ENCODE results near the gene ADAR. TPM values are rescaled to one million over a fixed set of nuclear protein-coding genes. Genes with fewer than 3 reads are reported as not detected.

ADAR gene
- total RNA-seq, 2 donors from 2014 or later = 115 to 125 TPM

GRCh38 chr1:154626456-154627256 is 18.7 kb upstream of the ADAR start:
- H3K9me3 ChIP-seq = no peaks in the 10 kb centered on the region
- TF ChIP-seq, protein P1, sequence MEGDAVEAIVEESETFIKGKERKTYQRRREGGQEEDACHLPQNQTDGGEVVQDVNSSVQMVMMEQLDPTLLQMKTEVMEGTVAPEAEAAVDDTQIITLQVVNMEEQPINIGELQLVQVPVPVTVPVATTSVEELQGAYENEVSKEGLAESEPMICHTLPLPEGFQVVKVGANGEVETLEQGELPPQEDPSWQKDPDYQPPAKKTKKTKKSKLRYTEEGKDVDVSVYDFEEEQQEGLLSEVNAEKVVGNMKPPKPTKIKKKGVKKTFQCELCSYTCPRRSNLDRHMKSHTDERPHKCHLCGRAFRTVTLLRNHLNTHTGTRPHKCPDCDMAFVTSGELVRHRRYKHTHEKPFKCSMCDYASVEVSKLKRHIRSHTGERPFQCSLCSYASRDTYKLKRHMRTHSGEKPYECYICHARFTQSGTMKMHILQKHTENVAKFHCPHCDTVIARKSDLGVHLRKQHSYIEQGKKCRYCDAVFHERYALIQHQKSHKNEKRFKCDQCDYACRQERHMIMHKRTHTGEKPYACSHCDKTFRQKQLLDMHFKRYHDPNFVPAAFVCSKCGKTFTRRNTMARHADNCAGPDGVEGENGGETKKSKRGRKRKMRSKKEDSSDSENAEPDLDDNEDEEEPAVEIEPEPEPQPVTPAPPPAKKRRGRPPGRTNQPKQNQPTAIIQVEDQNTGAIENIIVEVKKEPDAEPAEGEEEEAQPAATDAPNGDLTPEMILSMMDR (IDR thresholded peaks at IDR 0.05) = no peak
- intact Hi-C loops (cut with DNase I) = no loop called here
- no peaks in the 10 kb centered on the region for H3K36me3 ChIP-seq
- peak overlapping the region; percentile 97 for H3K4me3 ChIP-seq
- H3K27me3 ChIP-seq = no peaks in the 10 kb centered on the region
- peak overlapping the region; percentile 38 for H3K27ac ChIP-seq
- peak overlapping the region; percentile 81 to 82 for H3K9ac ChIP-seq (ENCODE audit: low read depth in 2 of 2, low read length in 2 of 2)
- H3K4me1 ChIP-seq = peaks cover 8% of the 10 kb centered on the region
- peak; percentile 25 for DNase-seq

- H3K27me3 ChIP-seq = no peaks in the 10 kb centered on the region
- H3K9me3 ChIP-seq = no peaks in the 10 kb centered on the region
- DNase-seq = no peak
- H3K36me3 ChIP-seq = no peaks in the 10 kb centered on the region
- intact Hi-C loops (cut with DNase I) = no loop called here
- no peak overlapping the region for H3K4me3 ChIP-seq
- no peak overlapping the region for H3K9ac ChIP-seq (ENCODE audit: low read depth in 2 of 2, low read length in 2 of 2)
- TF ChIP-seq, protein P1 (IDR thresholded peaks at IDR 0.05) = no peak
- H3K4me1 ChIP-seq = peaks cover 8% of the 10 kb centered on the region
- no peak overlapping the region for H3K27ac ChIP-seq
These were observed 17.0 kb upstream of the ADAR start for GRCh38 chr1:154624746-154625643.

DNA sequence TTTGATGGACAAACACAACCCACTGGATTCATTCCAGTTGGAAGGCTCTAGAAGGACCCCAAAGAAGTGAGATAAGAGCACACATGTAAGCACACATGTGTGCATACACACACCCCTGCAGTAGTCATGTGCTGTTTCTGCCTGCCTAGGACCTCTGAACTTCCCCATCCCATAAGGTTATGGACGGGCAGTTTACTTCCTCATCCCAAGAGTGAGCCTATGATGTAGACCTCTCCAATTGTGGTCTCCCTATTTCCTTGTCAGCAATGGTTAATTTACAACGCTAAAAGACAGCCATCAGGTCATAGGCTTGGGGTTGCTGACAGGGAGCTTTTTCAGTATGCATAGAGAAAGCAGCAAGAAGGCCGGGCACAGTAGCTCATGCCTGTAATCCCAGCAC is 15.4 kb upstream of the ADAR start:
- no peak for DNase-seq
- intact Hi-C loops (cut with DNase I) = no loop called here

DNA sequence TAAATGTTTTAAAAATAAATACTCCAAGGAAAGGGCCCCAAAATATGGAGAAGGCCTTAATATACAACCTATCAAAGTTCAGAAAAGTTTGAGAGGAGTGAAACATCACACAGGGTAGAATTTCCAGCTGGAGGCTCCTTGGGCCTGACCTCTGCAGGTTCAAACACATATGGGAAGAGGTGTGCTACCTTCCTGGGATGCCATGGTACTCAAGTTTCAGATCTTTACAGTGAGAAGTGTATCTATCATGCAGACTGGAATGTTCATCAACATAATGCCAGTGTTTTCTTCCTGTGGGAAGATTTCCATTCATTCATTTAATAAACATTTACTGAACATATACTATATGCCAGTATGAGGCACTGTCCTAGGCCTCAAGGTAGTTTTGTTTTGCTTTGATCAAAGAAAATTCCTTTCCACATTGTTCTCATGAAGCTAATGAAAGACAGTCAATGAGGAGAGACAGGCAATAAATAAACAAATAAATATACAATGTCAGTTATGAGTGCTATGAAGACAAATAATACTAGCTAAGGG is 14.6 kb upstream of the ADAR start:
- H3K9me3 ChIP-seq = no peaks in the 10 kb centered on the region
- H3K4me1 ChIP-seq = peaks cover 8% of the 10 kb centered on the region
- no peak overlapping the region for H3K4me3 ChIP-seq
- no peaks in the 10 kb centered on the region for H3K27me3 ChIP-seq
- intact Hi-C loops (cut with DNase I) = no loop called here
- DNase-seq = no peak
- H3K36me3 ChIP-seq = no peaks in the 10 kb centered on the region
- no peak overlapping the region for H3K9ac ChIP-seq (ENCODE audit: low read depth in 2 of 2, low read length in 2 of 2)
- TF ChIP-seq, protein P1 (IDR thresholded peaks at IDR 0.05) = no peak
- no peak overlapping the region for H3K27ac ChIP-seq

More for the DNA sequence above, 15.4 kb upstream of the ADAR start:
- TF ChIP-seq, protein P1 (IDR thresholded peaks at IDR 0.05) = no peak
- peaks cover 8% of the 10 kb centered on the region for H3K4me1 ChIP-seq
- no peak overlapping the region for H3K9ac ChIP-seq (ENCODE audit: low read depth in 2 of 2, low read length in 2 of 2)
- H3K27me3 ChIP-seq = no peaks in the 10 kb centered on the region
- no peak overlapping the region for H3K27ac ChIP-seq
- H3K4me3 ChIP-seq = no peak overlapping the region
- H3K36me3 ChIP-seq = no peaks in the 10 kb centered on the region
- no peaks in the 10 kb centered on the region for H3K9me3 ChIP-seq

DNA sequence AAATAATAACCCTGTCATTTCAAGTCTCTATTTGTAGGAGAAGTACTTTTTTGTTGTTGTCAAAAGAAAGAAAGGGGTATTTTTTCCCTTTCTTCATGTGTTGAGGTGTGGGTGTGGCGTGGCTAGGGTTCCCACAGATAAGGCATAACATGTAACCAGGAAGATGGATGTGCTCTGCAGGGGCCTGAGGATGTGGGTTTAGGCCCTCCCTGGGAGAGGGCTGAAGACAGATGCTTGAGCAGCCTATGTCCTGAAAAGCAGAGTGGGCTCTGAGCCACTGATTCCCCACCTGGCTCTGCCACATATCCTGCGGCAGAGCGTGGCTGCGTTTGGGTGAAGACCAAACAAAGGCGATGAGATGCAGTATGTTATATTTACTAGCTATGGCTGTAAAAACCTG is 13.9 kb upstream of the ADAR start:
- H3K36me3 ChIP-seq = no peaks in the 10 kb centered on the region
- no peak for DNase-seq
- TF ChIP-seq, protein P1 (IDR thresholded peaks at IDR 0.05) = no peak
- no peaks in the 10 kb centered on the region for H3K9me3 ChIP-seq
- peaks cover 6% of the 10 kb centered on the region for H3K4me1 ChIP-seq
- no peak overlapping the region for H3K27ac ChIP-seq
- H3K27me3 ChIP-seq = no peaks in the 10 kb centered on the region
- no peak overlapping the region for H3K4me3 ChIP-seq
- intact Hi-C loops (cut with DNase I) = no loop called here
- H3K9ac ChIP-seq (ENCODE audit: low read depth in 2 of 2, low read length in 2 of 2) = no peak overlapping the region
